ENCODE data around the gene HPSE2.

DNA sequence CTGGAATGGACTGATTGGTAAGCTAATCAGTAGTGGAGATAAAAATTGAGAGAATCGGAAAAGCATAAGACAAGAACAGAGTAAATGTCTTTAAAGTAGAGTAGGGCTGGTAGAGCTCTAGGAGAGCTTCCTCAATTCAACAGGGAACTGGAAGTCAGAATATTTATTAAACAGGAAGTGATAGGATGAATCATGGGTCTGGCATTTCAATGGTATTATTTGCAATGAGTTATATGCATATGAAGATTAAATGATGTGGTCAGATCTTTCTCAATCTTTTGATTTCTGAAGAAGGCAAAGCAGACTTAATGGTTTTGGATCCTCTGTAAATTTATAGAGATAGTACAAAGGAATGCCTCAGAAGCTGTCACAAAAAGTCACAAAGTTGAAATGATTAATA lies 349.0 kb downstream of the HPSE2 start:
- no peak for TF ChIP-seq POLR2A (IDR thresholded peaks at IDR 0.05; ENCODE audit: low read depth, low read length)
- no peak for TF ChIP-seq POLR2AphosphoS5 (IDR thresholded peaks at IDR 0.05; ENCODE audit: low read depth, low read length)
